SK-N-SH (cell line): ENCODE measurements around the gene CACNA1G. TPM values are rescaled to one million over a fixed set of nuclear protein-coding genes. Genes with fewer than 3 reads are reported as not detected.

ENCODE experiments used
- CTCF ChIA-PET: fragments of 300-600, 350-600 bp; formaldehyde crosslinking; extraction: SDS; loops from one replicate; lab custom pipeline; 2021; lab: Yijun Ruan, JAX
- POLR2A ChIA-PET: fragments of 350-600 bp; sonication (Branson Sonifier 250); formaldehyde crosslinking; extraction: SDS; loops from one replicate; lab custom pipeline; 2020; ENCODE audit warnings: antibody characterized with exemption, inconsistent platforms; lab: Yijun Ruan, JAX
- DNase-seq: peaks from one replicate; pipeline ENCODE4 v3.0.0; 2012
- H2AFZ ChIP-seq: fragments of 200-600 bp; sonication (generic); 2 replicates; pipeline ENCODE4 v1.8.1; 2016; ENCODE audit warnings: antibody characterized with exemption, mild to moderate bottlenecking, low read depth
- H3F3A ChIP-seq: fragments of 200-600 bp; sonication (generic); replicated peaks from 2 replicates; pipeline ENCODE3; 2016; ENCODE audit warnings: antibody characterized with exemption, mild to moderate bottlenecking; ENCODE audit not compliant: insufficient read depth
- H3K27ac ChIP-seq, 2 experiments: fragments of 200-500 bp in 1 of 2; fragments of 200-600 bp in 1 of 2; sonication (Bioruptor generic) in 1 of 2; sonication (generic), shearing (Covaris generic) in 1 of 2; 2 replicates each; pipeline versions ENCODE4 v1.5.1 to v1.6.1; 2014 to 2016; ENCODE audit warnings: low read depth in 2 of 2, inconsistent platforms in 1 of 2, low read length in 1 of 2, mild to moderate bottlenecking in 1 of 2, mixed read lengths in 1 of 2
- H3K27me3 ChIP-seq: fragments of 200-600 bp; sonication (generic), shearing (Covaris generic); 2 replicates; pipeline ENCODE4 v1.6.1; 2016; ENCODE audit warnings: mixed run types; ENCODE audit not compliant: insufficient read depth
- H3K36me3 ChIP-seq, 2 experiments: fragments of 200-500 bp in 1 of 2; fragments of 200-600 bp in 1 of 2; sonication (Bioruptor generic) in 1 of 2; sonication (generic) in 1 of 2; replicated peaks in 1 of 2; 2 replicates each; pipeline versions ENCODE3 to v1.5.1; 2014 to 2016; ENCODE audit warnings: low read length in 1 of 2, mild to moderate bottlenecking in 1 of 2; ENCODE audit not compliant: insufficient read depth in 2 of 2, control insufficient read depth in 1 of 2
- H3K4me1 ChIP-seq, 2 experiments: fragments of 200-500 bp in 1 of 2; fragments of 200-600 bp in 1 of 2; sonication (Bioruptor generic) in 1 of 2; sonication (generic), shearing (Covaris generic) in 1 of 2; 2 replicates each; pipeline versions ENCODE4 v1.5.1 to v1.6.1; 2014 to 2016; ENCODE audit warnings: low read depth in 1 of 2, low read length in 1 of 2, mixed run types in 1 of 2; ENCODE audit not compliant: insufficient read depth in 2 of 2, control insufficient read depth in 1 of 2
- H3K4me2 ChIP-seq: fragments of 200-600 bp; sonication (generic), shearing (Covaris generic); 2 replicates; pipeline ENCODE4 v1.6.1; 2017; ENCODE audit warnings: mixed run types
- H3K4me3 ChIP-seq, 2 experiments: fragments of 200-500 bp in 1 of 2; fragments of 200-600 bp in 1 of 2; sonication (Bioruptor generic) in 1 of 2; sonication (generic), shearing (Covaris generic) in 1 of 2; 2 replicates each; pipeline versions ENCODE4 v1.5.1 to v1.8.1; 2014 to 2016; ENCODE audit warnings: low read depth in 2 of 2, inconsistent platforms in 1 of 2, low read length in 1 of 2, mild to moderate bottlenecking in 1 of 2, mixed read lengths in 1 of 2, moderate library complexity in 1 of 2
- H3K79me2 ChIP-seq: fragments of 200-600 bp; sonication (generic); 2 replicates; pipeline ENCODE4 v1.8.1; 2017; ENCODE audit warnings: mild to moderate bottlenecking; ENCODE audit not compliant: insufficient read depth
- H3K9ac ChIP-seq: fragments of 200-600 bp; sonication (generic); 2 replicates; pipeline ENCODE4 v1.6.1; 2017; ENCODE audit warnings: mixed run types
- H3K9me2 ChIP-seq: fragments of 200-600 bp; sonication (generic); 2 replicates; pipeline ENCODE4 v1.6.1; 2017; ENCODE audit warnings: mixed run types
- H3K9me3 ChIP-seq: fragments of 200-600 bp; sonication (generic); 2 replicates; pipeline ENCODE4 v1.6.1; 2017; ENCODE audit warnings: mixed run types, mild to moderate bottlenecking, moderate library complexity
- H4K20me1 ChIP-seq: fragments of 200-600 bp; sonication (generic); 2 replicates; pipeline ENCODE4 v1.6.1; 2017; ENCODE audit warnings: mild to moderate bottlenecking, mixed run types; ENCODE audit not compliant: insufficient read depth
- CHD2 ChIP-seq: fragments of 150-350 bp; IDR thresholded peaks from 2 replicates; pipeline ENCODE4 v1.6.1; 2018; ENCODE audit warnings: low read length; ENCODE audit not compliant: partially characterized antibody
- EZH2phosphoT487 ChIP-seq: fragments of 200-600 bp; sonication (generic); IDR thresholded peaks from 2 replicates; pipeline ENCODE4 v1.6.1; 2017; ENCODE audit warnings: low read depth, mixed run types, mild to moderate bottlenecking, antibody characterized with exemption, moderate library complexity, borderline replicate concordance
- FOXJ3 ChIP-seq: sonication (generic); formaldehyde crosslinking; IDR thresholded peaks from 2 replicates; pipeline ENCODE4 v1.5.1; 2020; ENCODE audit warnings: mild to moderate bottlenecking, missing genetic modification reagents
- FOXM1 ChIP-seq: IDR thresholded peaks from 2 replicates; pipeline ENCODE4 v1.4.0; 2012; ENCODE audit warnings: low read depth, mild to moderate bottlenecking
- GABPA ChIP-seq: IDR thresholded peaks from 2 replicates; pipeline ENCODE4 v1.4.0; 2012; ENCODE audit warnings: low read depth, mild to moderate bottlenecking
- IRF3 ChIP-seq: fragments of 150-350 bp; IDR thresholded peaks from 2 replicates; pipeline ENCODE4 v1.6.1; 2016; ENCODE audit warnings: mild to moderate bottlenecking, low read depth, low read length
- JUND ChIP-seq: IDR thresholded peaks from 2 replicates; pipeline ENCODE4 v1.4.0; 2012
- MAX ChIP-seq: IDR thresholded peaks from 2 replicates; pipeline ENCODE4 v1.4.0; 2012; ENCODE audit warnings: low read depth
- MXI1 ChIP-seq: IDR thresholded peaks from 2 replicates; pipeline ENCODE4 v1.6.1; 2012; ENCODE audit warnings: mild to moderate bottlenecking, low read depth, low read length, improper control_type of control experiment
- NFIC ChIP-seq: IDR thresholded peaks from 2 replicates; pipeline ENCODE4 v1.4.0; 2012; ENCODE audit warnings: borderline replicate concordance
- NRF1 ChIP-seq: IDR thresholded peaks from 2 replicates; pipeline ENCODE4 v1.6.1; 2012; ENCODE audit warnings: low read depth, mild to moderate bottlenecking, low read length
- POLR2AphosphoS5 ChIP-seq: IDR thresholded peaks from 2 replicates; pipeline ENCODE4 v1.6.1; 2012; ENCODE audit warnings: low read depth, low read length
- RAD21 ChIP-seq: IDR thresholded peaks from 2 replicates; pipeline ENCODE4 v1.6.1; 2012; ENCODE audit warnings: mild to moderate bottlenecking, low read length
- RCOR1 ChIP-seq: fragments of 150-350 bp; IDR thresholded peaks from 2 replicates; pipeline ENCODE4 v1.6.1; 2017; ENCODE audit warnings: antibody characterized with exemption, low read length
- RXRA ChIP-seq: IDR thresholded peaks from 2 replicates; pipeline ENCODE4 v1.4.0; 2012; ENCODE audit warnings: low read depth, mild to moderate bottlenecking, borderline replicate concordance
- SIN3A ChIP-seq: IDR thresholded peaks from 2 replicates; pipeline ENCODE4 v1.6.1; 2012; ENCODE audit warnings: low read depth, mild to moderate bottlenecking, low read length, moderate library complexity, borderline replicate concordance
- TAF1 ChIP-seq: IDR thresholded peaks from 2 replicates; pipeline ENCODE4 v1.6.1; 2012; ENCODE audit warnings: low read depth, mild to moderate bottlenecking, low read length, moderate library complexity, borderline replicate concordance
- TEAD4 ChIP-seq: IDR thresholded peaks from 2 replicates; pipeline ENCODE4 v1.4.0; 2012; ENCODE audit warnings: mild to moderate bottlenecking, borderline replicate concordance; ENCODE audit not compliant: insufficient read depth
- USF2 ChIP-seq: fragments of 150-350 bp; IDR thresholded peaks from 2 replicates; pipeline ENCODE4 v1.6.1; 2017; ENCODE audit warnings: antibody characterized with exemption, low read length, low read depth, borderline replicate concordance
- YY1 ChIP-seq: IDR thresholded peaks from 2 replicates; pipeline ENCODE4 v1.4.0; 2012; ENCODE audit warnings: low read depth, mild to moderate bottlenecking
- WGBS: methylation state at CpG from one replicate; pipeline ENCODE4 v1.1.6; 2017; ENCODE audit warnings: low lambda C conversion rate; 5-methylcytosine and 5-hydroxymethylcytosine counted together
- polyA plus RNA-seq, 3 experiments: library from polyadenylated mRNA; depleted of rRNA; stranded (reverse); fragments of >200 nt; gene quantifications; 2 replicates each; pipeline ENCODE4 v1.2.3, GENCODE V29; 2012
- TF ChIP-seq, protein P1 (sequence below): fragments of 200-600 bp; sonication (generic); IDR thresholded peaks from 2 replicates; pipeline ENCODE4 v1.6.1; 2017; ENCODE audit warnings: antibody characterized with exemption, mild to moderate bottlenecking, moderate library complexity

Gene CACNA1G
- polyA plus RNA-seq, 1 of the 3 experiments (the other 2 are of a cell fraction), result 0.21 TPM

GRCh38 chr17:50603340-50603739 lies 42.8 kb downstream of the CACNA1G start:
- Histone ChIP-seq H3K4me2 (no peak overlapping the region), H3K79me2 (no peaks in the 10 kb centered on the region), H2AFZ (no peak overlapping the region), H3K9me2 (no peaks in the 10 kb centered on the region), H4K20me1 (no peaks in the 10 kb centered on the region), H3K4me1 (peaks cover 11 to 70% of the 10 kb centered on the region in 2 experiments), H3K9me3 (no peaks in the 10 kb centered on the region), H3K36me3 (no peaks in the 10 kb centered on the region), H3K9ac (no peak overlapping the region), H3F3A (no peaks in the 10 kb centered on the region), H3K27me3 (no peaks in the 10 kb centered on the region), H3K27ac (no peak overlapping the region; a peak in 1 of 4 replicates), H3K4me3 (no peak overlapping the region)
- ChIA-PET POLR2A (interaction anchor here (1.9 kb wide), 1 partner anchor 24 kb away, joined by 6 read pairs; no protein-coding TSS in a partner anchor), CTCF (interaction anchor here (0.8 to 22.2 kb wide), 8 partner anchors 9 to 57 kb away, joined by 3 to 402 read pairs (median 13); partner anchors contain the start of genes ABCC3 and CACNA1G)
- WGBS, result 72% methylated on average over 6 of the region's 9 CpGs
- TF ChIP-seq JUND (no peak), GABPA (no peak)
- TF ChIP-seq, protein P1, sequence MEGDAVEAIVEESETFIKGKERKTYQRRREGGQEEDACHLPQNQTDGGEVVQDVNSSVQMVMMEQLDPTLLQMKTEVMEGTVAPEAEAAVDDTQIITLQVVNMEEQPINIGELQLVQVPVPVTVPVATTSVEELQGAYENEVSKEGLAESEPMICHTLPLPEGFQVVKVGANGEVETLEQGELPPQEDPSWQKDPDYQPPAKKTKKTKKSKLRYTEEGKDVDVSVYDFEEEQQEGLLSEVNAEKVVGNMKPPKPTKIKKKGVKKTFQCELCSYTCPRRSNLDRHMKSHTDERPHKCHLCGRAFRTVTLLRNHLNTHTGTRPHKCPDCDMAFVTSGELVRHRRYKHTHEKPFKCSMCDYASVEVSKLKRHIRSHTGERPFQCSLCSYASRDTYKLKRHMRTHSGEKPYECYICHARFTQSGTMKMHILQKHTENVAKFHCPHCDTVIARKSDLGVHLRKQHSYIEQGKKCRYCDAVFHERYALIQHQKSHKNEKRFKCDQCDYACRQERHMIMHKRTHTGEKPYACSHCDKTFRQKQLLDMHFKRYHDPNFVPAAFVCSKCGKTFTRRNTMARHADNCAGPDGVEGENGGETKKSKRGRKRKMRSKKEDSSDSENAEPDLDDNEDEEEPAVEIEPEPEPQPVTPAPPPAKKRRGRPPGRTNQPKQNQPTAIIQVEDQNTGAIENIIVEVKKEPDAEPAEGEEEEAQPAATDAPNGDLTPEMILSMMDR, result peak; percentile 38; the same call in 1 of the 2 replicates
- DNase-seq, result peak; percentile 76

- WGBS, result 17% methylated on average over 6 of the region's 13 CpGs
- POLR2A ChIA-PET, result interaction anchor here (1.0 to 1.7 kb wide), 4 partner anchors 10 to 54 kb away, joined by 3 to 4 read pairs (median 4); no protein-coding TSS in a partner anchor
- TF ChIP-seq FOXM1 (no peak), FOXJ3 (peak; percentile 98), CHD2 (peak; percentile 83), MXI1 (peak; percentile 87), YY1 (no peak), NRF1 (no peak), RXRA (no peak), USF2 (peak; percentile 24; the same call in 1 of the 2 replicates), RCOR1 (peak; percentile 86), SIN3A (no peak), TAF1 (0 out of 2 replicates have a peak, but pooled peaks have one; percentile 28), POLR2AphosphoS5 (no peak; the same call in 1 of the 2 replicates), MAX (peak; percentile 69; the same call in 1 of the 2 replicates), IRF3 (no peak), NFIC (peak; percentile 95), TEAD4 (no peak; the same call in 1 of the 2 replicates), EZH2phosphoT487 (no peak), RAD21 (no peak; the same call in 1 of the 2 replicates)
- TF ChIP-seq, protein P1, result no peak
Observed at GRCh38 chr17:50604513-50604912, 44.0 kb downstream of the CACNA1G start.

More at GRCh38 chr17:50604513-50604912, 44.0 kb downstream of the CACNA1G start:
- DNase-seq, result peak; percentile 99
- peak overlapping the region in 1 of 2 experiments; percentile 93; a peak in 2 of 4 replicates for H3K27ac ChIP-seq
- no peak overlapping the region for H3K4me3 ChIP-seq
- peak overlapping the region; percentile 71; the same call in 1 of the 2 replicates for H3K4me2 ChIP-seq
- no peaks in the 10 kb centered on the region for H3K79me2 ChIP-seq
- CTCF ChIA-PET, result interaction anchor here (1.0 to 22.2 kb wide), 14 partner anchors 10 to 58 kb away, joined by 3 to 402 read pairs (median 4); partner anchors contain the start of genes ABCC3 and CACNA1G
- H3K9me2 ChIP-seq, result no peaks in the 10 kb centered on the region
- H4K20me1 ChIP-seq, result no peaks in the 10 kb centered on the region
- peak overlapping the region; percentile 82; the same call in 1 of the 2 replicates for H2AFZ ChIP-seq
- H3K36me3 ChIP-seq, result no peaks in the 10 kb centered on the region
- no peak overlapping the region; the same call in 1 of the 2 replicates for H3K9ac ChIP-seq
- no peaks in the 10 kb centered on the region for H3K27me3 ChIP-seq
- H3F3A ChIP-seq, result no peaks in the 10 kb centered on the region
- peaks cover 11 to 81% of the 10 kb centered on the region in 2 experiments for H3K4me1 ChIP-seq
- H3K9me3 ChIP-seq, result no peaks in the 10 kb centered on the region
